ENCODE data around the gene CSNK2B. TPM values are rescaled to one million over a fixed set of nuclear protein-coding genes. Genes with fewer than 3 reads are reported as not detected.

CSNK2B gene
- total RNA-seq, 2 donors from 2014 or later = 98.2 to 100 TPM

DNA sequence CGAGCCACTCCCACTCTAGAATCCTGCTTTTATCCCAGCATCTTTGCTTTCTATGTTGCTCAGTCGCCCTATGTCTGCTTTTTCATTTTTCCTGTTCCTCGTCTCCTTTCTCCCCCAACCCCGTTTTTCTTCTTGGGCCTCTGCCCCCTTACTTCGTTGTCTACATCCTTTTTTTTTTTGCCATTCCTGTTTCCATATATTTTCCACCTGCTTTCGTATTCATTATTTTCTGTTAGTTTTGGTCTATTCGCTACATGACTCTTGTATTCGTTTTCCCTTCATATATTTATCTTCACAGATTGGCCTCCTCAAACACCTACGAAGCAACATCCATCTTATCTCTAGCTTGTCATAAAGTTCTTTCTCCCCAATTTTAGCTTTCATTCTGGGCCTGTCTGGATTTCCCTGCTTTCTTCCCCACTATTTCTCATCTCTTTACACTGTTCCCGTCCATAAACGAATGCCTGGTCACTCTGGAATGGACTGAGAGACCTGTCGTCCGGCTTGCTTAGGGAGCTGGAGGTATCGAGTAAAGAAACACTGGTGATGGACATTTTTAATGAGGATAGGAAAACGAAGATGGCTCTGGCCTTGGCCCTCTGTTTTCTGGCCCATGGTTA lies 44.5 kb upstream of the CSNK2B start:
- WGBS, 2 donors = 4% methylated on average over 15 of the region's 15 CpGs
- DNase-seq (no peak), ATAC-seq (no peak)
- Histone ChIP-seq H3K4me3 (peak overlapping the region; percentile 52 to 93), H3K4me1 (peaks cover 23% of the 10 kb centered on the region), H3K27ac (peak overlapping the region in 3 of 4 donors; percentile 97 to 99 (median 98)), H3K9me3 (no peaks in the 10 kb centered on the region), H3K36me3 (replicated peaks in 1 of 2; ENCODE audit: insufficient read depth in 1 of 2, low read depth in 2 of 2) (peaks cover 15 to 31% of the 10 kb centered on the region in 2 donors), H3K27me3 (no peaks in the 10 kb centered on the region)
- TF ChIP-seq POLR2A (IDR thresholded peaks at IDR 0.05) = no peak
- TF ChIP-seq, protein P1, sequence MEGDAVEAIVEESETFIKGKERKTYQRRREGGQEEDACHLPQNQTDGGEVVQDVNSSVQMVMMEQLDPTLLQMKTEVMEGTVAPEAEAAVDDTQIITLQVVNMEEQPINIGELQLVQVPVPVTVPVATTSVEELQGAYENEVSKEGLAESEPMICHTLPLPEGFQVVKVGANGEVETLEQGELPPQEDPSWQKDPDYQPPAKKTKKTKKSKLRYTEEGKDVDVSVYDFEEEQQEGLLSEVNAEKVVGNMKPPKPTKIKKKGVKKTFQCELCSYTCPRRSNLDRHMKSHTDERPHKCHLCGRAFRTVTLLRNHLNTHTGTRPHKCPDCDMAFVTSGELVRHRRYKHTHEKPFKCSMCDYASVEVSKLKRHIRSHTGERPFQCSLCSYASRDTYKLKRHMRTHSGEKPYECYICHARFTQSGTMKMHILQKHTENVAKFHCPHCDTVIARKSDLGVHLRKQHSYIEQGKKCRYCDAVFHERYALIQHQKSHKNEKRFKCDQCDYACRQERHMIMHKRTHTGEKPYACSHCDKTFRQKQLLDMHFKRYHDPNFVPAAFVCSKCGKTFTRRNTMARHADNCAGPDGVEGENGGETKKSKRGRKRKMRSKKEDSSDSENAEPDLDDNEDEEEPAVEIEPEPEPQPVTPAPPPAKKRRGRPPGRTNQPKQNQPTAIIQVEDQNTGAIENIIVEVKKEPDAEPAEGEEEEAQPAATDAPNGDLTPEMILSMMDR (IDR thresholded peaks at IDR 0.05) = no peak
- intact Hi-C loops (cut with DNase I) = no loop called here

- DNase-seq (no peak), ATAC-seq (no peak)
- H3K9me3 ChIP-seq = no peaks in the 10 kb centered on the region
- H3K4me3 ChIP-seq = no peak overlapping the region
- peaks cover 17 to 34% of the 10 kb centered on the region in 2 donors for H3K36me3 ChIP-seq (replicated peaks in 1 of 2; ENCODE audit: insufficient read depth in 1 of 2, low read depth in 2 of 2)
- peak overlapping the region in 3 of 4 donors; percentile 97 to 99 (median 98) for H3K27ac ChIP-seq
- TF ChIP-seq, protein P1 (IDR thresholded peaks at IDR 0.05) = no peak
- no peak for TF ChIP-seq POLR2A (IDR thresholded peaks at IDR 0.05)
- H3K4me1 ChIP-seq = peaks cover 23% of the 10 kb centered on the region
- WGBS, 2 donors = 14 to 18% methylated on average over 4 of the region's 4 CpGs
- intact Hi-C loops (cut with DNase I) = no loop called here
- H3K27me3 ChIP-seq = no peaks in the 10 kb centered on the region
Observed at GRCh38 chr6:31621991-31622390, 43.9 kb upstream of the CSNK2B start.

GRCh38 chr6:31622684-31623091 lies 43.2 kb upstream of the CSNK2B start:
- H3K4me1 ChIP-seq = peaks cover 23% of the 10 kb centered on the region
- H3K27ac ChIP-seq = peak overlapping the region in 3 of 4 donors; percentile 97 to 99 (median 98)
- H3K36me3 ChIP-seq (replicated peaks in 1 of 2; ENCODE audit: insufficient read depth in 1 of 2, low read depth in 2 of 2) = peaks cover 17 to 36% of the 10 kb centered on the region in 2 donors
- DNase-seq = peak in 3 of 4 donors; percentile 35 to 53 (median 47)
- H3K9me3 ChIP-seq = no peaks in the 10 kb centered on the region
- TF ChIP-seq, protein P1 (IDR thresholded peaks at IDR 0.05) = no peak
- TF ChIP-seq POLR2A (IDR thresholded peaks at IDR 0.05) = no peak
- WGBS, 2 donors = 29 to 38% methylated on average over 10 of the region's 10 CpGs
- no peak overlapping the region for H3K4me3 ChIP-seq
- no peak for ATAC-seq
- intact Hi-C loops (cut with DNase I) = no loop called here
- no peaks in the 10 kb centered on the region for H3K27me3 ChIP-seq

DNA sequence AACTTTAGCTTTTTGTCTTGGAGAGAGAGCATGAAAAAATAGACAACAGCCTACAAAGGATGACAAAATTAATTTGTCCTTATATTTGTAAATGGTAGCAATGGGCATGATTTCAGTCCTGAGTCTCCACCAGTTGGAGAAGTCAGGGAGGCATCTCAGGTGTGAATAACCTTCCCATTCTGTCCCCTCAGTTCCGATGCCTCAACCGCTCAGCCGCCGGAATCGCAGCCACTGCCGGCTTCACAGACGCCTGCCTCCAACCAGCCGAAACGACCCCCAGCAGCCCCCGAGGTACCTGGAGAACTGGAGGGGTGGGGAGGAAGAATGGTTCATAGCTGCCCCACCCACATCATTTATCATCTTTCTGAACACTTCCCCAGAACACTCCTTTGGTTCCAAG lies 41.8 kb upstream of the CSNK2B start:
- peaks cover 23% of the 10 kb centered on the region for H3K4me1 ChIP-seq
- H3K27me3 ChIP-seq = no peaks in the 10 kb centered on the region
- TF ChIP-seq, protein P1 (IDR thresholded peaks at IDR 0.05) = no peak
- TF ChIP-seq POLR2A (IDR thresholded peaks at IDR 0.05) = no peak
- H3K27ac ChIP-seq = no peak overlapping the region
- H3K4me3 ChIP-seq = no peak overlapping the region
- H3K9me3 ChIP-seq = no peaks in the 10 kb centered on the region
- ATAC-seq = no peak
- no peak for DNase-seq
- 86 to 88% methylated on average over 10 of the region's 10 CpGs for WGBS, 2 donors
- peaks cover 22 to 47% of the 10 kb centered on the region in 2 donors for H3K36me3 ChIP-seq (replicated peaks in 1 of 2; ENCODE audit: insufficient read depth in 1 of 2, low read depth in 2 of 2)
- intact Hi-C loops (cut with DNase I) = no loop called here

GRCh38 chr6:31626952-31627351 lies 38.9 kb upstream of the CSNK2B start:
- no peaks in the 10 kb centered on the region for H3K27me3 ChIP-seq
- no peak overlapping the region for H3K4me3 ChIP-seq
- DNase-seq (no peak), ATAC-seq (no peak)
- peaks cover 31 to 73% of the 10 kb centered on the region in 2 donors for H3K36me3 ChIP-seq (replicated peaks in 1 of 2; ENCODE audit: insufficient read depth in 1 of 2, low read depth in 2 of 2)
- H3K9me3 ChIP-seq = no peaks in the 10 kb centered on the region
- TF ChIP-seq, protein P1 (IDR thresholded peaks at IDR 0.05) = no peak
- TF ChIP-seq POLR2A (IDR thresholded peaks at IDR 0.05) = no peak
- intact Hi-C loops (cut with DNase I) = no loop called here
- peaks cover 11% of the 10 kb centered on the region for H3K4me1 ChIP-seq
- H3K27ac ChIP-seq = no peak overlapping the region
- WGBS, 2 donors = 83 to 94% methylated on average over 6 to 10 of the region's 10 CpGs

All from body of pancreas (tissue), 4 donors.